GM18526 (cell line): Measurements from ENCODE around the gene TRAF1.
A peak's percentile ranks its signal among the peaks of the same experiment; 100 is the strongest.

Experiments used
- POLR2A ChIP-seq: IDR thresholded peaks from 3 replicates; pipeline ENCODE4 v1.6.1; 2011; ENCODE audit not compliant: insufficient read length; ENCODE audit errors: extremely low read depth

TRAF1 gene

GRCh38 chr9:120932086-120932823 is 5.7 kb upstream of the TRAF1 start:
- no peak for TF ChIP-seq POLR2A

- TF ChIP-seq POLR2A, result peak; percentile 36
Measured at GRCh38 chr9:120931231-120932085, 4.9 kb upstream of the TRAF1 start.

GRCh38 chr9:120929229-120929791 is 2.7 kb upstream of the TRAF1 start:
- TF ChIP-seq POLR2A, result peak; percentile 23

GRCh38 chr9:120928483-120929228 is 2.1 kb upstream of the TRAF1 start:
- peak; percentile 71 for TF ChIP-seq POLR2A

- TF ChIP-seq POLR2A, result no peak
Measured at GRCh38 chr9:120928015-120928482, 1.5 kb upstream of the TRAF1 start.

GRCh38 chr9:120927269-120928014 is 846 bp upstream of the TRAF1 start:
- TF ChIP-seq POLR2A, result peak; percentile 6

- TF ChIP-seq POLR2A, result peak; percentile 96
Measured at GRCh38 chr9:120925535-120926396, 830 bp downstream of the TRAF1 start.

- TF ChIP-seq POLR2A, result peak; percentile 50
Measured at GRCh38 chr9:120924698-120925534, 1.7 kb downstream of the TRAF1 start.

- peak; percentile 10 for TF ChIP-seq POLR2A
Measured at GRCh38 chr9:120923620-120924328, 2.8 kb downstream of the TRAF1 start.

- no peak for TF ChIP-seq POLR2A
Measured at GRCh38 chr9:120922404-120923195, 4.0 kb downstream of the TRAF1 start.

GRCh38 chr9:120921661-120922181 is 4.9 kb downstream of the TRAF1 start:
- TF ChIP-seq POLR2A, result peak; percentile 23
